ENCODE measurements around the gene NCS1. TPM values are rescaled to one million over a fixed set of nuclear protein-coding genes. Genes with fewer than 3 reads are reported as not detected.

NCS1 gene
- total RNA-seq, 1 donor: 42.7 TPM

DNA sequence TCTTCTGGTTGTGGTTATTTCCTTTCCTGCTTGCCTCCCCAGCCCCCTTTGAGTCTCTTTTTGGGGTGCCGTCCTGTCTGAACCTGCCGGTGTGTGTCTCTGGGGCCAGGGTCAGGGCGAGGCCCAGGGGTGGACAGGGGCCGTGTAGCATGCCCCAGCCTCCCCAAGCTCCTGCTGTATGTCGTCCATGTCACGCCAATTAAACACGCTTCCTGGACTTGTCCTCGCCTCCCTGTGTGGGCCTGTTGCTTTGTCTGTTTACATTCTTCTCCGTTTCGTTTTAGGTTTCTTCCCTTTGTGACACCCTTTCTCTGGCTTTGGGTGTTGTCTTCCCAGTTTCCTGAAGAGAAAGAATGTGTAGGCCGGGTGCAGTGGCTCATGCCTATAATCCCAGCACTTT is 64.9 kb downstream of the NCS1 start:
- H3K4me3 ChIP-seq (ENCODE audit: low read depth, low read length): no peak overlapping the region
- TF ChIP-seq, protein P1, sequence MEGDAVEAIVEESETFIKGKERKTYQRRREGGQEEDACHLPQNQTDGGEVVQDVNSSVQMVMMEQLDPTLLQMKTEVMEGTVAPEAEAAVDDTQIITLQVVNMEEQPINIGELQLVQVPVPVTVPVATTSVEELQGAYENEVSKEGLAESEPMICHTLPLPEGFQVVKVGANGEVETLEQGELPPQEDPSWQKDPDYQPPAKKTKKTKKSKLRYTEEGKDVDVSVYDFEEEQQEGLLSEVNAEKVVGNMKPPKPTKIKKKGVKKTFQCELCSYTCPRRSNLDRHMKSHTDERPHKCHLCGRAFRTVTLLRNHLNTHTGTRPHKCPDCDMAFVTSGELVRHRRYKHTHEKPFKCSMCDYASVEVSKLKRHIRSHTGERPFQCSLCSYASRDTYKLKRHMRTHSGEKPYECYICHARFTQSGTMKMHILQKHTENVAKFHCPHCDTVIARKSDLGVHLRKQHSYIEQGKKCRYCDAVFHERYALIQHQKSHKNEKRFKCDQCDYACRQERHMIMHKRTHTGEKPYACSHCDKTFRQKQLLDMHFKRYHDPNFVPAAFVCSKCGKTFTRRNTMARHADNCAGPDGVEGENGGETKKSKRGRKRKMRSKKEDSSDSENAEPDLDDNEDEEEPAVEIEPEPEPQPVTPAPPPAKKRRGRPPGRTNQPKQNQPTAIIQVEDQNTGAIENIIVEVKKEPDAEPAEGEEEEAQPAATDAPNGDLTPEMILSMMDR (IDR thresholded peaks at IDR 0.05; ENCODE audit: insufficient read depth, low read depth, low read length): no peak
- peak; percentile 76 for DNase-seq (ENCODE audit: low read depth)

DNA sequence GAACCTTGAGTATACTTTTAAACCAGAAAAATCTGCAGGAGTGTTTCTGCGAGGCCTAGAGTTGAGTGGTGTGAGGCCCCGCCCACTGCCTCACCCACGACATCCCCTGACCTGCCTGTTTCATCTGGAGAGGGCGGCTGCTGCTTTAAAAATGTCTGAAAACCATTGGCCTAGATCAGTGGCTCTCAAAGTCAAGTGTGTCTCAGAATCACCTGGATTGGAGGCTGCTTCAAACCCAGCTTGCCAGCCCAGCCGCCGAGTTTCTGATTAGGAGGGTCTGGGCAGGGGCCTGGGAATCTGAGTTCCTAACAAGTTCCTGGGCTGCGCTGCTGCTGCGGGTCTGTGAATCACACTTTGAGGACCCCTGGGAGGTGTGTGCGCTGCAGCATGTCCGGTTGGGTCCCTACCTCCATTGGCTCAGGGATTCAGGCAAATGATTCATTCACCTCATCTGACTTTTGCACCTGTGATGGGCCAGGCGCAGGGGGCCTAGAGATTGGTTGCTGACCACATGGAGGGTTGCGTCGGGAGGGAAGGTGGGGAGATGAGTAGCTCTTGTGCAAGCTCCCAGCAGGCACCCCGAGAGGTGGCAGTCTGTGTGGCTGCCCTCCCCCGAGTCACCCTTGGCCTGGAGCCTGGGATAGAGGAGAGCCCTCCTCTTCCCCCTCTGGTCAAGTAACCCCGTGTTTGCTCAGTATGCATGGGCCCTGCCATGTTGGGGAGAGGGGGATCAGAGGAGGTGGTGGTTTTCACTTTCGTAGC is 65.7 kb downstream of the NCS1 start:
- TF ChIP-seq, protein P1 (IDR thresholded peaks at IDR 0.05; ENCODE audit: insufficient read depth, low read depth, low read length): no peak
- H3K4me3 ChIP-seq (ENCODE audit: low read depth, low read length): no peak overlapping the region
- DNase-seq (ENCODE audit: low read depth): no peak

DNA sequence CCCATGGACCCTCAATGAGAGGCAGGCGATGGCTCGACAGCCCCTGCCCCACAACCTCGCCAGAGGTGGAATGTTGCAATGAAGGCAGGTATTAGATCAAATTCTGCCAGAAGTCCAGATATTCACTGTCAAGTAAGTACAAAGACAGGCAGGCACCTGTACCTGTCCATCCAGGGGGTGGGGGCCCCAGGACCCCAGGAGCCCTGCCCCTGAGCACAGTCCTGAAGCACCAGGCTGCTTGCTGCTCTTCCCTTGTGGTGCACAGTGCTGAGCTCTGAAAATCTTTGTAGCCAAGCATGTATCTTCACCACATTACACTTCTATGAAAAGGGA is 67.1 kb downstream of the NCS1 start:
- TF ChIP-seq, protein P1 (IDR thresholded peaks at IDR 0.05; ENCODE audit: insufficient read depth, low read depth, low read length): no peak
- H3K4me3 ChIP-seq (ENCODE audit: low read depth, low read length): no peak overlapping the region
- no peak for DNase-seq (ENCODE audit: low read depth)

DNA sequence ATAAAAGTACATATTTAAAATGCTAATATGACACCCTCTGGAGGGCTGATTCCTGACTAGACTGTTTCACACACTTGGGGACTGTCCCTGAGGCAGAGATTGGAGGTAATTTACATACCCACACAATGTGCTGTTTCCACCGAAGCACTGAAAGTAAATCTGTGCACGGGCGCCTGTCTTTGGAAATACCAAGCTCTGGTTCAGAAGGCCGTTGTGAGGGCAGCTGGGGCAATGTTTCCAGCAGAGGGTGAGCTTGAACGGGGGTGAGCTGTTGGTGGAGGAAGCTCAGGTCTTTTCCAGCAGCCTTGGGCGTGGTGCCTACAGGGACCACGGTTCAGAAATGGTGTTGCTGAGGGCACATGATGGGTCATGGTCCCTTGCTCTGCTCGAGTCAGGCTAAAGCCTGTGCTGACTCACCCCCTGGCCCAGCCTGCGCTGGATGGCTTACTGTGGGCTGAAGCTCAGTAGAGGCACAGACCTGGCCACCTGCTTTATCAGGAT is 67.6 kb downstream of the NCS1 start:
- no peak for DNase-seq (ENCODE audit: low read depth)
- TF ChIP-seq, protein P1 (IDR thresholded peaks at IDR 0.05; ENCODE audit: insufficient read depth, low read depth, low read length): no peak
- no peak overlapping the region for H3K4me3 ChIP-seq (ENCODE audit: low read depth, low read length)

DNA sequence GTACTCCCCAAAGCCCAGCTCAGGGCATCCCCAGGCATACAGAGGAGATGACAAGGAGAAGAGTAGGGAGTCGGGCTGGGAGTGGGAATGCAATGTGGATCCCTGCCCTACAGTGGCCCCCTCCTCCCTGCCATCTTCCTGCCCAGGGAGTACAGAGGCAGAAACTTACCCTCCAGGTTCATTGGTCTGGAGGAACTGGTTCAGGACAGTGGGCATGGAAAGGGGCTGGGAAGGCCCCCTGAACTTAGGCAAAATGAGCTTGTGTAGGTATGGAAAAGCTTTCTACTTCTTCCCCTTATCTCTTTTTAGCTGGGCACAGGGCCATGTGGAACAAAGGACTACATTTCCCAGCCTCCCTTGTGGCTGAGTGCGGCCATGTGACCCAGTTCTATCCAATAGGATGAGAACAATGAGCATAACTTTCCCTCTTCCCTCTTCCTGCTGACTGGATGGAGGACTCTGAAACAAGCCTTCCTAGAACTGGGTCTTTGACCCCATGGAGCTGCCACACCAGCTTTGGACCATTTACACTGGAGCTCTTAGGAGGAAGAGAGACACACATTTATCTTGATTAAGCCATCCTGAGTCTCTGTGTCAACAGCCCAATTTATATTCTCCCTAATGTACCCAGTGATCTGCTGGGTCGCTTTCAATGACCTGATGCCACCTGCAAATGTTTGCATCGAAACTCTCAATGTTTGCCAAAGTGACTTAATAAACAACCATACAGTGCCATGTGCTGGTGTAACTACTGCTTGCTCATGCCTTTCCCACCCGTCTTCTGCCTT is 68.4 kb downstream of the NCS1 start:
- TF ChIP-seq, protein P1 (IDR thresholded peaks at IDR 0.05; ENCODE audit: insufficient read depth, low read depth, low read length): no peak
- DNase-seq (ENCODE audit: low read depth): peak; percentile 68
- H3K4me3 ChIP-seq (ENCODE audit: low read depth, low read length): no peak overlapping the region

DNA sequence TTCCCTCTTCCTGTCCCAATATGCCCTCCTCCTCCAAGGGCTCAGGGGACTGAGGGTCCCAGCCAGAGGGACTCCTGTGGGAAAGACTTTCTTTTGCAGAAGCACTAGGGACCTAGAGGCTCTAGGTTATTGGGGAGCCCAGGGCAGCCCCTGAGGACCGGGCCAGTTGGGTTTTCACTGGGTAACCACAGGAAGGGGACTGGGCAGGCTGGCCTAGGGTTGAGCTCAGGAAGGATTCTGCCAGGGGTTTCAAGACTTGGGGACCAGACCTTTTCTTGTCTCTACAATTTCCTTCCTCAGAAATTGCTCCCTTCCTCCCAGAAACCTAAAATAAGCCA is 69.0 kb downstream of the NCS1 start:
- no peak overlapping the region for H3K4me3 ChIP-seq (ENCODE audit: low read depth, low read length)
- DNase-seq (ENCODE audit: low read depth): no peak
- TF ChIP-seq, protein P1 (IDR thresholded peaks at IDR 0.05; ENCODE audit: insufficient read depth, low read depth, low read length): no peak
